Measurements from ENCODE around the gene ZFAND2A. TPM values are rescaled to one million over a fixed set of nuclear protein-coding genes. Genes with fewer than 3 reads are reported as not detected.
"Not testable (repeated sequence)": the region's sequence is repeated elsewhere in the genome, so short reads cannot be mapped to it uniquely, and the experiment has no call there.

ZFAND2A gene
- total RNA-seq, 1 donor from 2014 or later, result 9.9 TPM

DNA sequence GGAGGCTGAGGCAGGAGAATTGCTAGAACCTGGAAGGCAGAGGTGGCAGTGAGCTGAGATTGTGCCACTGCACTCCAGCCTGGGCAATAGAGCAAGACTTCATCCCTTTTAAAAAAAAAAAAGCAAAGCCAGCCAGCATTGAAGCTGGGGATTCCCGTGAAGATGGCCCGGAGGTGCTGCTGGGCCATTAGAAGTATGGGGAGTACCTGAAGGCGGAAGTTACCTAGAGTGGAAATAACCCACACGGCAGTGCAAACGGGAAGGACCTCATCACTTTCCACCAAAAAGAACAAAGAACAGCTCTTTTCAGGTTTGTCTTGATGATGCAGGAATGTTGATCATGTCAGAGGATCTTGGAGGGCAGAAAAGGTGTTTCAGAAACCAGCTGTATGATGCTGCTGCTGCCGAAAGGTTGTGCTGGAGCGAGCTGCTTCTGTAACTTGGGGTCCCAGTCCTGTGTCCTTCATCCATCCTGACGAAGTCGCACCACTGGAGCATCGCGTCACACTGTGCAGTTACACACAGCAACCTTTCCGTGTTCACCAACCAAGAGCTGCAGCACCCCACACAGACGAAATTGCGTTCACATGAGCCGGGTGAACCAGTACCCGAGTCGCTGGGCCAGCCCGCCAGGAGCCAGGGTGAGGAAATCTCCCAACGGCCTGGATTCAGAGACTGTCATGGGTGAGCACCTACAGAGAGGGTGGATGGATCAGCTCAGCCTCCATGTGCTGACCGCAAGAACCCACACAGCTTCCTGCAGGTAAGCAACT is 8.2 kb downstream of the ZFAND2A start:
- DNase-seq (ENCODE audit: low read depth), result no peak

GRCh38 chr7:1151156-1151555 is 8.8 kb downstream of the ZFAND2A start:
- DNase-seq (ENCODE audit: low read depth), result no peak

DNA sequence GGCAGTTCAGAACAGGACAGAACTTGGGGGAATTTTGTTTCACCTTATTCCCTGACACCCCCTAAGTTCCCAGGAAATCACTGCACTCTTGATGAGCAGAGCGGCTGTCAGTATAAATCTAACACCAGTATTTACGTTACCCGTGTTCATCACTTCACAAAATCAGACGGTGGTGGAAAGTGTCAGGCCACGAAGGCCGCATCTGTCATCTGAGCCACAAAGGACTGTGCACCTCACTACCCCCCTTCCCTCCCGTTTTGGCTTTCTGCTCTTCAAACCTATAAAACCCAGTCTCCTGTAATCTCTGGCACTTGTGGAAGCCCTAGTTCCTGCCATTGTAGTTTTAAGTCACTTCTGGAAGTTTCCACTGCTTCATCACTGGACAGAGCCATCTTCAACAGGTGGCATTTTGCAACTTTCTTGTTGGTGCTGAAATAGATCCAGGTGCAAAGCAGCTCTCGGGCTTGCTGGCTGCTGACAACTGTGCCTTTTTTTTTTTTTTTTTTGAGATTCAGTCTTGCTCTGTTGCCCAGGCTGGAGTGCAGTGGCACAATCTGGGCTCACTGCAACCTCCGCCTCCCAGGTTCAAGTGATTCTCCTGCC is 9.5 kb downstream of the ZFAND2A start:
- no peak for DNase-seq (ENCODE audit: low read depth)

- no peak for DNase-seq (ENCODE audit: low read depth)
These were observed 10.6 kb downstream of the ZFAND2A start for GRCh38 chr7:1149351-1149794.

DNA sequence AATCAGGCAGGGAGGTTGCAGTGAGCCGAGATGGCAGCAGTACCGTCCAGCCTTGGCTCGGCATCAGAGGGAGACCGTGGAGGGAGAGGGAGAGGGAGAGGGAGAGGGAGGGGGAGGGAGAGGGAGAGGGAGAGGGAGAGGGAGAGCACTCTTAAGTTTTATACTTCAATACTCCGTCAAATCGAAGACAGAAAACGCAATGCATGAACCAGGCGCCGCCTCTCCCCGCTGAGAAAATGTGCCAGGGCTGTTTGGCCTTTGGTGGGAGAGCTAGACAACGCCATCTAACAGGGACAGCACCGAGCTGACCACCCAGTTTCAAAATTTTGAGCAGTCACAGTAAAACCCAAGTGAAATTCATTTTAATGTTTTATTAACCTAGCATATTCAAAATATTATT is 12.1 kb downstream of the ZFAND2A start:
- DNase-seq (ENCODE audit: low read depth), result not testable (repeated sequence)

DNA sequence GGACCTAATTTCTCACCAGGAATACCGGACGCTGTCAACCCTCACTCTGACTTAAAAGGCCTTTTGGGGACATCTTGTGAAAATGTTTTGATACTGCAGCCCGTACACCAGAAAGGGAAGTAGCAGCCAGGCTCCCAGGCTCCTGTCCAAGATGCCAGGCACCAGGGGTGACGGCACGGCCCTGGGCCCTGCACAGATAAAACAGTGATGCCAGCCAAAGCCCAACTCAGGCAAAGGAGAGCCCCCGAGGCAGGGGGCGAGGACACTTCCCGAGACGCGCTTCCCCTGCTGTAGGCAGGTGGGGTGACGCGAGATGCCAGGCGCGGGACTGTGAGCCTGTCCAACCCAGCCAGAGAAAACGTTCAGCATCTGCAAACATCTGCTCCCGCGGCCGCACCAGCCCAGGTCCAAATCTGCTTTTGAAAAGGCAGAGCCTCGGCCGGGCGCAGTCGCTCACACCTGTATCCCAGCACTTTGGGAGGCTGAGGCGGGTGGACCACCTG is 15.7 kb downstream of the ZFAND2A start:
- DNase-seq (ENCODE audit: low read depth), result peak; percentile 31

DNA sequence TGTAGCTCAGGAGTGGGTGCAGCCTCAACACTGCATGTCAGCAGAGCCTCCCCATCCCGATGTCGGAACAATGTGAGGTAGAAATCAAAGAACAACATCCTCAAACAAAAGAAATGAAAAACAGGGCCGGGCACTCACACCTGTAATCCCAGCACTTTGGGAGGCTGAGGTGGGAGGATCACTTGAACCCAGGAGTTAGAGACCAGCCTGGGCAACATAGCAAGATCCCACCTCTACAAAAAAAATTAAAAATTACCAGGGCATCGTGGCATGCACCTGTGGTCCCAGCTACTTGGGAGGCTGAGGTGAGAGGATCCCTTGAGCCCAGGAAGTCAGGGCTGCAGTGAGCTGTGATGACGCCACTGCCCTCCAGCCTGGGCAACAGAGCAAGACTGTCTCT is 17.0 kb downstream of the ZFAND2A start:
- not testable (repeated sequence) for DNase-seq (ENCODE audit: low read depth)

GRCh38 chr7:1142051-1142635 is 17.9 kb downstream of the ZFAND2A start:
- no peak for DNase-seq (ENCODE audit: low read depth)

- DNase-seq (ENCODE audit: low read depth), result no peak
These were observed 18.3 kb downstream of the ZFAND2A start for GRCh38 chr7:1141651-1142050.

DNA sequence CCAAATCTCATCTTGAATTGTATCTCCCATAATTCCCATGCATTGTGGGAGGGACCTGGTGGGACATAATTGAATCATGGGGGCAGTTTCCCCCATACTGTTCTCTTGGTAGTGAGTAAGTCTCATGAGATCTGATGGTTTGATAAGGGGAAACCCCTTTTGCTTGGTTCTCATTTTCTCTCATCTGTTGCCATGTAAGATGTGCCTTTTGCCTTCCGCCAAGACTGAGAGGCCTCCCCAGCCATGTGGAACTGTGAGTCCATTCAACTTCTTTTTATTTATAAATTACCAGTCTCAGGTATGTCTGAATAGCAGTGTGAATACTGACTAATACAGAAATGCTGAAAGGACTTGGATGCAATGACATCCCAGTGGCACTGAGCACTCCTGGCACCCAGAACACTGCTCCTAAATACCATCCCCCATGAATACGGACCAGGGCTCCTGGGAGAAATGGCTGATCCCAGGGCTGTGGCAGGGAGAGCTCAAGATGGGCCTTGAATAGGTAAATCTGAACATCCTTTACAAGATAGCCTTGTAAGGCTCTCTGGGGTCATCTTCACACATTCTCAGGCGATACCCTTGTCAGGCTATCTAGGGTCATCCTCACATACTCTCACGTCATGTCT is 19.4 kb downstream of the ZFAND2A start:
- no peak for DNase-seq (ENCODE audit: low read depth)

DNA sequence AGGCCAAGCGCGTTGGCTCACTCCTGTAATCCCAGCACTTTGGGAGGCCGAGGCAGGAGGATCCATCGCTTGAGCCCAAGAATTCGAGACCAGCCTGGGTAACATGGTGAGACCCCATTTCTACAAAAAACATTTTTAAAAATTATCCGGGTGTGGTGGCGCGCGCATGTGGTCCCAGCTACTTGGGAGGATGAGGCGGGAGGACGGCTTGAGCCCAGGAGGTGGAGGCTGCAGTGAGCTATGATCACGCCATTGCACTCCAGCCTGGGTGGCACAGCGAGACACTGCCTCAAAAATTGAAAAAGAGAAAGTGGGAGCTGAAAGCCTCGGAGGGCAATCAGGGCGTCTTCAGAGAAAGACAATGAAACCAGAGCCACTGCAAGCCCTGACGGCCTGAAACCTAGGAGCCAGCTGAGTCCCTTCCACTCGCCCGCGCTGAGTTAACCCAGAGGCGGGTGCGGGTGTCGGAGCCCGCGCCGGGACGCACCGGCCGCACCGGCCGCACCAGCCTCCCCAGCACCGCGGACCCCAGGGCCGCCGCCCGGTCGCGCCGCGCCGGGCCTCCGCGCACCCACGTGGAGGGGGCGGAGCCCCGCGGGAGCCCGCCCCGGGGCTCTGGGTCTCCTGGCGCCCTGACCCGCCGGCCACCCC is 22.4 kb downstream of the ZFAND2A start:
- DNase-seq (ENCODE audit: low read depth), result no peak

GRCh38 chr7:1136841-1137516 is 23.0 kb downstream of the ZFAND2A start:
- no peak for DNase-seq (ENCODE audit: low read depth)

- DNase-seq (ENCODE audit: low read depth), result no peak
These were observed 25.0 kb downstream of the ZFAND2A start for GRCh38 chr7:1134951-1135350.

GRCh38 chr7:1131471-1132265 is 28.3 kb downstream of the ZFAND2A start:
- no peak for DNase-seq (ENCODE audit: low read depth)

GRCh38 chr7:1130021-1130990 is 29.7 kb downstream of the ZFAND2A start:
- DNase-seq (ENCODE audit: low read depth), result no peak

- DNase-seq (ENCODE audit: low read depth), result no peak
These were observed 30.6 kb downstream of the ZFAND2A start for GRCh38 chr7:1129431-1129830.

DNA sequence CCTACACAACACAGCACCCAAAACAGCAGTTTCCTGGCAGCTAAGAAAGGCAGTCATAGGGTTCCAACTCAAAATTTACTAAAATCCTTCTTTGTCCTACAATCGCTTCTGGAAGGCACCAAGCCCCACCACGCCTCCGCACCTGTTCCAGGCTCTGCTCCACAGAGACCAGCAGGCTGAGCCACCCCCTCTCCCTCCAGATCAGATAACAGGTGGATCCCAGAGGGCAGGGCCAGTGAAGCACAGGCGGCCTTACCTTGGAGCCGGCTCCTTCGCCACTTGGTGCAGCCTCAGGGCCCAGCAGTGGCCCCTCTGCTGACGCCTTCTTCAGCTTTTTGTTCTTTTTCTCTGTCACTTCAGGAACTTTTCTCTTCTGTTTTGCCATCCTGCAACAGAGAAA is 33.0 kb downstream of the ZFAND2A start:
- DNase-seq (ENCODE audit: low read depth), result no peak

DNA sequence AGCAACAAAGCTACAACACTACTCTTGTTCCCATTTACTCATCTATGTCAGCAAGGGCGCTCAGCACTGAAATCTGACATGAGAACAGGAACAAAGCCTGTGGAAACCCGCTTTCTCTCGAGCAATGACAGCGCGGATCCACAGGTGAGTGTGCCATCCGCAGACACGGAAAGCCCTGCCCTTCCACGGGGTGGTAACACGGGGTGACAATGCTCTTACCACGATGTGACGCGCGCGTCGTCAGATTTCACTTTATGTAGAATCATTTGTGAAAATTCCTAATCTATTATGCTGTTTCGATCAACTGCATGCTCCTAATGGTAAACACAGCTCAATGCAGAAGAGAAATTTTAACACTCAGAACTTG is 34.4 kb downstream of the ZFAND2A start:
- no peak for DNase-seq (ENCODE audit: low read depth)

- DNase-seq (ENCODE audit: low read depth), result no peak
These were observed 35.0 kb downstream of the ZFAND2A start for GRCh38 chr7:1124816-1125602.

All from renal cortical epithelial cell (primary cell).